Nucleus accumbens (tissue), 56 donors: ENCODE measurements around the gene TECTB.

Experiments
- DNase-seq, 56 donors: peaks; one replicate each; lab custom pipeline; 2025; lab: John Stamatoyannopoulos, UW

TECTB gene

GRCh38 chr10:112271982-112272381 lies 11.2 kb upstream of the TECTB start:
- no peak for DNase-seq

GRCh38 chr10:112274831-112275230 lies 8.4 kb upstream of the TECTB start:
- no peak for DNase-seq

GRCh38 chr10:112275512-112276245 lies 7.5 kb upstream of the TECTB start:
- DNase-seq, result no peak

DNA sequence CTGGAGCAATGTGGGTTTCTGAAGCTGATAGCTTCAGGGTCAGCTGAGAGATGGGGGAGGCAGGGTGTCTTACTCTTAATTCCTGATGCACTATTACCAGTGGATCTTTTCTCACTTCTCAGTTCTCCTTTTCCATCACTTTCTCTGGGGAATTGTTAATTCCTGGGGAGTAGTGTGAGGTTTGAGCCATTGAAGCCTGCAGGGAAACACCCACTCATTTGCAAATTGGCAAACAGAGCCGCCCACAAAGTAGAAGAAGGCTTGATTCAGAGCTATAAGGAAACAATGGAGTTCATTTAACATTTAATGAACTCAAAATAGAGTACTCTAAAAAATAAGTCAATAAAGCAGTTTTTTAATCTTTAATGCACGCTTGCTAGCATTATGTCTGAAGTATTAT lies 4.3 kb upstream of the TECTB start:
- DNase-seq, result peak in 9 of 56 donors; percentile 1 to 58 (median 29)

- peak in 1 of 56 donors; percentile 9 for DNase-seq
Observed at GRCh38 chr10:112279433-112279832, 3.8 kb upstream of the TECTB start.

- DNase-seq, result no peak
Observed at GRCh38 chr10:112280205-112280921, 2.8 kb upstream of the TECTB start.

DNA sequence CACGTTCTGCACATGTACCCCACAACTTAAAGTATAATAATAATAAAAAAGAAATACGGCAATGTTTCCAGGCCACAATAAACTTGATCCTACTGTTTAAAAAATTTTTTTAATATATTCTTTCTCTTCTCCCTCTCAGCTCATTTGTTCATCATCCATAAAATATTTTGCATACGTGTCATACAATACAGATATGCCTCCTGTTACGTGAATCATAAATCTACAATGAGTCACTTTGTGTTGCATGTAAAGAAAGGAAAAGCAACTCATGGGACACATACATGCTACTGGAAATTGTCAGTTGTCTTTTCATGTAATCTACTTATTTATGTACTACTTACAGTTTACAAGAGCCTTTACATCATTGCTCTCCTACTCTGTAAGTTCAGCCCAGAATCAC lies 1.1 kb upstream of the TECTB start:
- no peak for DNase-seq

DNA sequence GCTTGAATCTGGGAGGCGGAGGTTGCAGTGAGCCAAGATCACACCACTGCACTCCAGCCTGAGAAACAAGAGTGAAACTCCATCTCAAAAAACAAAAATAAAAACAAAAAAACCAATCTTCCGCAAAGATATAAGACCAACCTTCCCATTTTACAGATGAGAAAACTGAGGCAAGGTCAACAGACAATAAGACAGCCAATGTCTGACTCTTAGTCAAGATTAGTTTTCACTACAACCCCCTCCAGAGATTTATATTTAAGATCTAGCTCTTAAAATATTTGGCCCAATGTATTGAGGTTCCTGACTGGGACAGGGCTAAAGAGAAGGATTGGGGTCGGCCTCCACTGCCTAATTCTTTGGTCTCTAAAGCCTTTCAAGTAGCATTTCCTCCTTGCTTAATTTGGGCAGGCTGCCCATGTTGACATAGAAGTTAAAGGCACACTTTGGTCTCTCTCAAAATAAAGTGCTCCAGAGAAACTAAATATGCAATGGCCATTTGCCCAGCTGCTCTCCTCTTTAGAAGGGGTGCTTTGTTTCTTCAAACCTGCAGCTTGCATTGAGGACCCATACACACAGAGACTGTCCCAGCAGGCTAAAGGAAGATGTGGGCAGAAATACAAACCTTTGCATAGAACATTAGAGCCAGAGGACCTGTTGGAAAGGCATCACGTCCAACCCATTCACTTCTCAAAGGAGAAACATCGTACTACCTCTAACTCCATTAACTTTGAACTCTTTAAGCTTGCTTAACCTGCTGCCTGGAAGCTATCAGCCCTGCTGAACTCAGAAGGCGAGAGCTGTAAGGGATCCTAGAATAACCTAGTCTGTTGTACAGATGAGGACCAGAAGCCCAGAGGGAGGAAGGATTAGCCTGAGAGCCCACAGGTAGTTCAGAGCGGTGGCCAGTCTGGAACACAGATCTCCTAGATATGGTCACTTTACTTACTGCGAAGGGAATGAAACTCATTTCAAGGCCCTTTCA lies 3.9 kb downstream of the TECTB start:
- DNase-seq, result peak in 21 of 56 donors; percentile 3 to 79 (median 31)

GRCh38 chr10:112287844-112288243 lies 4.6 kb downstream of the TECTB start:
- DNase-seq, result no peak

DNA sequence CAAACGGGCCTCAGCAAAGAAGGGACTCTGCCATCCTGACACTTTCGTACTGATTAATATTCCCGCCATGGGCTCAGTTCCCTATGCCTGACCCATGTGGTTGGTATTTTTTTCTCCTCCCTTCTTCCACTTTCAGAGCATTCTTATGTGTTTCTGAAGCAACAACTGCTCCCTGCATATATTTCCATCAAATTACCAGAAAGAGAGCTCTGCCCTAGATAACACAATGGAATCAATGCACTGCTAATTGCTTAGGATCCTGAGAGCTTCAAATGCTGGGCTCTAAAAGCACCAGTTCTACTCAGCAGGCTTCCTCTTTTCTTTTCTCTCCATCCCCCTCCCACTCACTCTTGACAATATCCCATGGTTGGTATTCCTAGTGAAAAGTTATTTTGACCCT lies 5.3 kb downstream of the TECTB start:
- peak in 9 of 56 donors; percentile 2 to 45 (median 9) for DNase-seq

DNA sequence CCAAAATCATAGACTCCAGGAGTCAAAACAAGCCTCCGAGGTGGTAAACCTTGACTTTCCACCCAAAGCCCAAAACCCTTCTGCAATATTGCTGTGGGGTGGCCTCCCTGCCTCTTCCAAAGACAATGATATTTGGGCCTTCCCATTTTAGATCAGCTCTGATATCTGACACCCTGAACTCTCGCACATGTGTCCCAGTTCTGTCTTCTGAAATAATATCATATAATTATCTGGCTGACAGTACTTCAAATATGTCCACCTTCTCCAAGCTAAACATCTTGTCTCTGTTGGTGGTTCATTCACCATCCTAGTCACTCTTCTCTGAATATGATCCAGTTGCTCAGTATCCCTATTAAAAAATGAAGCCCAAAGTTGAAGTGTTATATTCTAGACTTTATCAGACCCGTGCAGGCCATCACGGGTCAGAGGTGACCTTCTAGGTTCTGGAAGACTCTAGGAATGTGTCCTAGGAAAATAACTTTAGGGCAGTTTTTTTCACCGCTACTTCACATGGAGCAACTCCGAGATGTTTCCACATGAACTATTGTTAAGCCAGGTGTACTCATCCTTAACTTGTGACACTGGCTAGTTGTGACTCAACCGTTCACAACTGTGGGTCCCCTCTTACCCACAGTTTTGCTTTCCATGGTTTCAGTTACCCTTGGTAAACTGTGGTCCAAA lies 6.3 kb downstream of the TECTB start:
- DNase-seq, result no peak

GRCh38 chr10:112290054-112290373 lies 6.8 kb downstream of the TECTB start:
- DNase-seq, result no peak

- no peak for DNase-seq
Observed at GRCh38 chr10:112294169-112294568, 11.0 kb downstream of the TECTB start.

GRCh38 chr10:112295853-112296830 lies 12.9 kb downstream of the TECTB start:
- DNase-seq, result no peak

DNA sequence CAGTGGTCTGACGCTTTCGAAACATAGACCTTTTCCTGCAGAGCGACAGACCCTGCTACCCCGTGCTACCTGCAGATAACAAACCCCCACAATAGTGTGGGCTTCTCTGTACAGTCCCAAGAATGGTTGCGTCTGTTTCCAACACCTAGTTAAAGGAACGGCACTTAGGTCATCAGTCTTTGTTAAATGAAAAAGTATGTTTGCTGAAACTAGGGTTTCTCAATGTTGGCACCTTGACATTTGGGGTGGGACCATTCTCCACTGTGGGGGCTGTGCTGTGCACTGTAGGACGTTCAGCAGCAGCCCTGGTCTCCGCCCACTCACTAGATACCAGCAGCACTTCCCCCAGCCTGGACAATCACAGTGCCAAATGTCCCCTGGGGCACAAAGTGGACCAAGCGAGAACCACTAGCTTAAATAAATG lies 13.7 kb downstream of the TECTB start:
- DNase-seq, result no peak

DNA sequence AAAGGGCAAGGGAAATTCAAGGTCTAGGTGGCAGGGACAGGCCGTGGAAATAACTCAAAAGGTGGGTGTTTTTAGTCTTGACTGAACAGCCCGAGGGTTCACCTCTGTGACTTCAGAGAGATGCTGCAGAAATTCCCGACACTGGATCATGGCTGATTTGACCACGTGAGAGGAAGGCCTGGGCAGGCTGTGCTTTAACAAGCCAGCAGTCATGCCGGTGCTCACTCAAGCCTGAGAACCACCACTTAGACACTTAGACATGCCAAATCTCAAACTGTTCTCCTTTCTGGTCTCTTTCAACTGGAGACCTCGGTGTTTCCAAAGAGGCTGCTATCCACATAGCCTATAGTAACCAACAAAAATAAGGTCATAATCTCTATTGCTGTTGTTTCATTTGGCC lies 15.4 kb downstream of the TECTB start:
- DNase-seq, result no peak

DNA sequence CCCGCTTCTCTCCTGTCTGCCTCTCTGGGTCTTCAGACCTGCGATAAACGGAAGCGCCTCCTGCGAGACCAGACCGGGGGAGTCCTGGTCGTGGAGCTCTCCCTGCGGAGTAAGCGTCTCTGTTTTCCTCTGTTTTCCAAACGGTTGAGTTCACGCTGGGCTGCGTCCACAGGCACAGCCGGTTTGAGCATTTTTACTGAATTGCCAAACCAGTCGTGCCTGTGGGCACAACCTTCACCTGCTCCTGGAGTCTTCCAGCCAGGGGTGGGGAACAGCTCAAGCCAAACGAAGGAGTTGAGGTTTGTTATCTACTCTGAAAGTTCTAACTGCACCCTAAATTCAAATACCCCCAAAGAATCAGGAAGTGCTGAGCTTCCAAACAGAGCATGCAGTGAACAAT lies 16.3 kb downstream of the TECTB start:
- no peak for DNase-seq

- DNase-seq, result no peak
Observed at GRCh38 chr10:112302335-112302734, 19.1 kb downstream of the TECTB start.

DNA sequence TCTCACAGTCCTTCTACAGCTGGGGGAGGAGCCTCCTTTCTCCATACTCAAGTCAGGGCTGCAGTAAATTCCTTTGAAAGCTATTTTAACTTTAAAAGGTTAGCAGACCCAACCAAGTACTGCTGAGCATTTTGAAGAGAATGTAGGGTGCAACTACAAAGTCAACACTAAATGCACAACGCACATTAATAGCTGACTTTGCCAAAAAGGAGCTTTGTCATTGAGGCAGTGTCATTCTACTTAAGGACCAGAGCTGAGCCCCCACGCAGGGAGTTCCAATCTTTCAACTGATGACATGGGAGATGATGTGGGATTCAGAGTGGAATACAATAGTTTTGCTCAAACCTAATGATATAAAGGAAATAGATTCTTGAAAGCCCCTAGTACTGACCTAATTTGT lies 20.3 kb downstream of the TECTB start:
- no peak for DNase-seq
